GM23248 (cell line): ENCODE results near the gene EID3. TPM values are rescaled to one million over a fixed set of nuclear protein-coding genes. Genes with fewer than 3 reads are reported as not detected.

Experiments used
- DNase-seq: peaks from one replicate; pipeline ENCODE4 v3.0.0-alpha.2; 2015
- H2AFZ ChIP-seq: fragments of 200-600 bp; sonication (generic); 2 replicates; pipeline ENCODE4 v1.6.1; 2016; ENCODE audit warnings: antibody characterized with exemption
- H3F3A ChIP-seq: fragments of 200-600 bp; sonication (generic); 2 replicates; pipeline ENCODE4 v1.6.1; 2016; ENCODE audit warnings: mild to moderate bottlenecking, antibody characterized with exemption, mixed run types; ENCODE audit not compliant: insufficient read depth
- H3K27ac ChIP-seq: fragments of 200-600 bp; sonication (generic); 2 replicates; pipeline ENCODE4 v1.5.1; 2016; ENCODE audit warnings: mild to moderate bottlenecking
- H3K27me3 ChIP-seq: fragments of 200-600 bp; sonication (generic); replicated peaks from 2 replicates; pipeline ENCODE4 v1.6.1; 2016; ENCODE audit warnings: mild to moderate bottlenecking; ENCODE audit not compliant: insufficient read depth
- H3K36me3 ChIP-seq: fragments of 200-600 bp; sonication (generic); 2 replicates; pipeline ENCODE4 v1.6.1; 2016; ENCODE audit warnings: low read depth, mild to moderate bottlenecking
- H3K4me1 ChIP-seq: fragments of 200-600 bp; sonication (generic); 2 replicates; pipeline ENCODE4 v1.6.1; 2016; ENCODE audit warnings: mild to moderate bottlenecking; ENCODE audit not compliant: insufficient read depth
- H3K4me2 ChIP-seq: fragments of 200-600 bp; sonication (generic); one replicate; pipeline ENCODE4 v1.6.1; 2016; ENCODE audit warnings: mild to moderate bottlenecking; ENCODE audit not compliant: unreplicated experiment
- H3K4me3 ChIP-seq: fragments of 200-600 bp; sonication (generic); 2 replicates; pipeline ENCODE4 v1.5.1; 2016; ENCODE audit warnings: mild to moderate bottlenecking
- H3K79me2 ChIP-seq: fragments of 200-600 bp; sonication (generic); 2 replicates; pipeline ENCODE4 v1.6.1; 2016; ENCODE audit warnings: mild to moderate bottlenecking; ENCODE audit not compliant: insufficient read depth
- H3K9ac ChIP-seq: fragments of 200-600 bp; sonication (generic); 2 replicates; pipeline ENCODE4 v1.6.1; 2016; ENCODE audit warnings: mild to moderate bottlenecking
- H3K9me2 ChIP-seq: fragments of 200-600 bp; sonication (generic); 2 replicates; pipeline ENCODE4 v1.6.1; 2016; ENCODE audit warnings: mixed run types, mild to moderate bottlenecking, moderate library complexity; ENCODE audit not compliant: insufficient read depth
- H3K9me3 ChIP-seq: fragments of 200-600 bp; sonication (generic); one replicate; pipeline ENCODE4 v1.6.1; 2017; ENCODE audit warnings: low read depth
- H4K20me1 ChIP-seq: fragments of 200-600 bp; sonication (generic); 2 replicates; pipeline ENCODE4 v1.6.0; 2016; ENCODE audit not compliant: insufficient read depth
- EZH2 ChIP-seq: fragments of 200-600 bp; sonication (generic); IDR thresholded peaks from 2 replicates; pipeline ENCODE4 v1.6.1; 2018; ENCODE audit warnings: antibody characterized with exemption, mild to moderate bottlenecking; ENCODE audit not compliant: insufficient read depth, poor library complexity, severe bottlenecking
- EZH2phosphoT487 ChIP-seq: fragments of 200-600 bp; sonication (generic); IDR thresholded peaks from 2 replicates; pipeline ENCODE4 v1.6.1; 2018; ENCODE audit warnings: antibody characterized with exemption, moderate library complexity, mild to moderate bottlenecking, low read depth; ENCODE audit not compliant: insufficient read depth
- WGBS, 2 experiments: methylation state at CpG; one replicate each; pipeline ENCODE4 v1.1.6; 2015 to 2017; ENCODE audit warnings: low lambda C conversion rate in 2 of 2, low coverage in 1 of 2; ENCODE audit errors: missing lambda C conversion rate in 2 of 2; 5-methylcytosine and 5-hydroxymethylcytosine counted together
- in situ Hi-C: fragments of 300-500 bp; cut with MboI; formaldehyde crosslinking; loops from 2 replicates; pipeline ENCODE4 v1.15.0; 2020
- polyA plus RNA-seq: library from polyadenylated mRNA; unstranded; fragments of >200 nt; fragmentation: Nextera tagmentation; extraction: Ambion mirVana; gene quantifications from 2 replicates; pipeline ENCODE4 v1.2.1, GENCODE V29; 2016
- total RNA-seq: library from RNA; depleted of rRNA; stranded (reverse); fragments of >200 nt; shearing (Covaris generic); gene quantifications from 2 replicates; pipeline ENCODE4 v1.2.3, GENCODE V29; 2014

The EID3 gene
- total and polyA plus RNA-seq, 2 experiments from 2014 or later = 5.7 to 6.9 TPM

DNA sequence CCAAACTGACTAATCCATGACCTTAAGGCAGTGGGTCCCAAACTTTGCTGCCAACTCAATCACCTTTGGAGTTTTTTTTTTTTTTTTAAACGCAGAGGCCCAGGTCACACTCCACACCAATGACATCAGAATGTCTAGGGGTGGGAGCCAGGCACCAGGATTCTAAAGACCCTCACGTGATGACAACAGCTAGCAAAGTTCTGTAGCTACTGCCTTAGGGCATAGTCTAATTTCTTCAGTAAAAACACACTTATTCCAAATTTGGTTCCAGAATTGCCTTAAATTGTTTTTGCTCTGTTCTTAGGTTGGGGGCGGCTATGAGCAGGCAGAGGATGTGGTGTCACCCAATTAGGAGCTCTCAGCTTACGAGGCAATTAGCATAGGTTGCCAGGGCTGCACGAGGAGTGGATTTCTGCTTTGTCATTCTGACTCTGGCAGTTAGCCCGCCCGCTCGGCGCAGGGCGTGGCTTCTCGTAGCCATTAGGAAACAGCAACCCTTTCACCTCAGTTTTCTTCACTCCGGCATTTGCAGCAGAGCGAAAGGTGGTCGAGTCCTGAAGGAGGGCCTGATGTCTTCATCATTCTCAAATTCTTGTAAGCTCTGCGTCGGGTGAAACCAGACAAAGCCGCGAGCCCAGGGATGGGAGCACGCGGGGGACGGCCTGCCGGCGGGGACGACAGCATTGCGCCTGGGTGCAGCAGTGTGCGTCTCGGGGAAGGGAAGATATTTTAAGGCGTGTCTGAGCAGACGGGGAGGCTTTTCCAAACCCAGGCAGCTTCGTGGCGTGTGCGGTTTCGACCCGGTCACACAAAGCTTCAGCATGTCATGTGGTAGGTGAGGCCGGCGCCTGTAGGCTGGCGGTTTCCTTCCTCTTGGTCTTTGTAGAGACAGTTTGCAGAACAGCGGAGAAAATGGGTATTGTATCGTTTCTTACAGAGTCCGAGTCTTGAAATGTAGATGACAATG, 16.7 kb upstream of the EID3 start:
- no peaks in the 10 kb centered on the region for H3K9me3 ChIP-seq
- DNase-seq = peak; percentile 97
- peak overlapping the region; percentile 96 for H3K4me3 ChIP-seq
- no peaks in the 10 kb centered on the region; the same call in 1 of the 2 replicates for H4K20me1 ChIP-seq
- no peak for TF ChIP-seq EZH2phosphoT487
- TF ChIP-seq EZH2 = no peak
- H3K4me2 ChIP-seq = peak overlapping the region; percentile 90
- no peaks in the 10 kb centered on the region for H3K9me2 ChIP-seq
- H3K27me3 ChIP-seq = no peaks in the 10 kb centered on the region
- peak overlapping the region; percentile 99 for H3K27ac ChIP-seq
- WGBS, 2 experiments = 1% methylated on average over 39 to 40 of the region's 40 CpGs
- in situ Hi-C loops = no loop called here
- peaks cover 27% of the 10 kb centered on the region for H3K4me1 ChIP-seq
- H3F3A ChIP-seq = peaks cover 42% of the 10 kb centered on the region
- peaks cover 12% of the 10 kb centered on the region for H3K36me3 ChIP-seq
- peak overlapping the region; percentile 18; the same call in 1 of the 2 replicates for H2AFZ ChIP-seq
- H3K9ac ChIP-seq = peak overlapping the region; percentile 99
- H3K79me2 ChIP-seq = peaks cover 49% of the 10 kb centered on the region

DNA sequence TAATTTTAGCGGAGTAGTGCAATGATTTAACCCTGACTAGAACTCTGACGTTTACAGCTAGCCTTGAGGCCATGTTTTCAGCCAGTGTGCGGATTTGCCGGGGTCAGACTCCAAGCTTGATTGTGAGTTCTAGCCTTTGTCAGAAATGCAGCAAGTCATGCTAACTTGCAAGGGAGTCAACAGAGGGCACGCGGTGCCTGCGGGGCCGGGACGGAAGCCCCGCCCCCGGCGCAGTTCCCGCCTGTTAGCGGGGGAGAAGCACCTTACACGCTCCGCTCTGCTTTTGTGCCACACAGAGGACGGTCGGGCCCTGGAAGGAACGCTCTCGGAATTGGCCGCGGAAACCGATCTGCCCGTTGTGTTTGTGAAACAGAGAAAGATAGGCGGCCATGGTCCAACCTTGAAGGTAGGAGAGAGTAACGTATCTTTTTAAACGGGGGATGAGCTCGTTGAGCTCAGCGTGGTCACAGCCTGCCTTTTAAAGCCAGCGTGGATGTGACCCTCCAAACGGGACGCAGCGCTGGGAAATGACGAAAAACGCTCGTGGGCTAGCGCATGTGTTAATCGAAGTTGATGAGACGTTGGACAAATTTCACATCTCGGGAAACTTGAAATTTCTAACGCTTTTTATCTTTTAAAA, 14.8 kb upstream of the EID3 start:
- Histone ChIP-seq H3F3A (peaks cover 47% of the 10 kb centered on the region), H3K9me3 (no peaks in the 10 kb centered on the region), H2AFZ (no peak overlapping the region), H3K4me1 (peaks cover 36% of the 10 kb centered on the region), H3K4me3 (peak overlapping the region; percentile 96), H3K27me3 (no peaks in the 10 kb centered on the region), H3K4me2 (peak overlapping the region; percentile 90), H3K79me2 (peaks cover 69% of the 10 kb centered on the region), H4K20me1 (peaks cover 7% of the 10 kb centered on the region; the same call in 1 of the 2 replicates), H3K9me2 (no peaks in the 10 kb centered on the region), H3K27ac (peak overlapping the region; percentile 99), H3K36me3 (peaks cover 26% of the 10 kb centered on the region), H3K9ac (peak overlapping the region; percentile 99)
- TF ChIP-seq EZH2phosphoT487 = no peak
- no peak for TF ChIP-seq EZH2
- peak; percentile 88 for DNase-seq
- 1 to 2% methylated on average over 41 of the region's 41 CpGs for WGBS, 2 experiments
- in situ Hi-C loops = no loop called here

DNA sequence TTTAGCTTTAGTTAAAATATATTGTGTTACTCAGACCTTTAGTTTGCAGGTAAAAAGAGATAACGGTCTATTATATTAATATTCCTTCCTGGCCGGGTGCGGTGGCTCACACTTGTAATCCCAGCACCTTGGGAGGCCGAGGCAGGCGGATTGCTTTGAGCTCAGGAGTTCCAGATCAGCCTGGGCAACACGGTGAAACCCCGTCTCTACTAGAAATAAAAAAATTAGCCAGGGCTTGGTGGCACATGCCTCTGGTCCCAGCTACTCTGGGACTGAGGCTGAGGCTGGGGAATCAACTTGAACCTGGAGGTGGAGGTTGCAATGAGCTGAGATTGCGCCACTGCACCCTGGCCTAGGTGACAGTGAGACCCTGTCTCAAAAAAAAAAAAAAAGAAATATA, 13.2 kb upstream of the EID3 start:
- no peaks in the 10 kb centered on the region for H3K9me2 ChIP-seq
- peaks cover 51% of the 10 kb centered on the region for H3F3A ChIP-seq
- no peak for TF ChIP-seq EZH2
- no peak for TF ChIP-seq EZH2phosphoT487
- DNase-seq = no peak
- H2AFZ ChIP-seq = no peak overlapping the region
- H3K27me3 ChIP-seq = no peaks in the 10 kb centered on the region
- peaks cover 32% of the 10 kb centered on the region for H3K4me1 ChIP-seq
- peak overlapping the region; percentile 96 for H3K4me3 ChIP-seq
- H3K27ac ChIP-seq = no peak overlapping the region
- peak overlapping the region; percentile 90 for H3K4me2 ChIP-seq
- H3K36me3 ChIP-seq = peaks cover 35% of the 10 kb centered on the region
- 94 to 96% methylated on average over 8 of the region's 8 CpGs for WGBS, 2 experiments
- peaks cover 82% of the 10 kb centered on the region for H3K79me2 ChIP-seq
- no peaks in the 10 kb centered on the region for H3K9me3 ChIP-seq
- H3K9ac ChIP-seq = peak overlapping the region; percentile 99
- peaks cover 12% of the 10 kb centered on the region; the same call in 1 of the 2 replicates for H4K20me1 ChIP-seq
- in situ Hi-C loops = no loop called here

DNA sequence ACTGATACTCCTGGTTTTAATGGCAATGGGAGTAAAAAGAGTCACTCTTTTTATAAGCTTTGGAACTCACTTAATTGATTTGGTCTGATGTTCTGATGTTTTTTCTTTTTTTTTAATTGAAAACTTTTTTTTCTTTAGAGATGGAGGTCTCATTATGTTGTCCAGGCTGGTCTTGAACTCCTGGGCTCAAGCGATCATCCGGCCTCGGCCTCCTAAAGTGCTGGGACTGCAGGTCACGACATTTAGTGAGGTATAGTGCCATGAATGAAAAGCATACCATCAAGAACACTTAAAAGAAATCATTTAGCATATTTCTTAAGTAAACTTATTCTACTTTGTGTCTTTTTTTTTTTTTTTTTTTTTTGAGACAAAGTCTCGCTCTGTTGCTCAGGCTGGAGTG, 12.7 kb upstream of the EID3 start:
- no peak for TF ChIP-seq EZH2phosphoT487
- TF ChIP-seq EZH2 = no peak
- 84 to 86% methylated on average over 4 to 5 of the region's 5 CpGs for WGBS, 2 experiments
- Histone ChIP-seq H2AFZ (no peak overlapping the region), H3K4me3 (peak overlapping the region; percentile 54), H3K9me3 (no peaks in the 10 kb centered on the region), H3F3A (peaks cover 50% of the 10 kb centered on the region), H3K4me1 (peaks cover 26% of the 10 kb centered on the region), H3K27me3 (no peaks in the 10 kb centered on the region), H3K9ac (no peak overlapping the region), H3K36me3 (peaks cover 40% of the 10 kb centered on the region), H3K9me2 (no peaks in the 10 kb centered on the region), H3K27ac (no peak overlapping the region), H4K20me1 (peaks cover 13% of the 10 kb centered on the region; the same call in 1 of the 2 replicates), H3K79me2 (peaks cover 88% of the 10 kb centered on the region), H3K4me2 (peak overlapping the region; percentile 9)
- in situ Hi-C loops = no loop called here
- DNase-seq = no peak
